Measurements from ENCODE around the gene ITPR3. TPM values are rescaled to one million over a fixed set of nuclear protein-coding genes. Genes with fewer than 3 reads are reported as not detected.

ITPR3 gene
- 10 to 100 TPM; 11.8 to 25.0 (median 19.6) TPM for total RNA-seq

- H3K4me1 ChIP-seq: peaks cover 0 to 50% (median 6%) of the 10 kb centered on the region in 3 donors
- peak; percentile 60 for ATAC-seq
Observed at GRCh38 chr6:33620856-33621710, at the start of gene ITPR3. TSS of gene ITPR3 (plus strand) at chr6:33621322. CDS start at chr6:33621603, 281 bp downstream.

GRCh38 chr6:33571637-33572316 lies 49.3 kb upstream of the ITPR3 start:
- H3K9me3 ChIP-seq: no peaks in the 10 kb centered on the region
- no peaks in the 10 kb centered on the region for H3K27me3 ChIP-seq
- no peak for TF ChIP-seq POLR2AphosphoS5 (IDR thresholded peaks at IDR 0.05)
- TF ChIP-seq POLR2A (IDR thresholded peaks at IDR 0.05): no peak
- TF ChIP-seq CTCF (IDR thresholded peaks at IDR 0.05): no peak
- TF ChIP-seq EP300 (IDR thresholded peaks at IDR 0.05): no peak
- peak overlapping the region; percentile 66 to 78 for H3K4me3 ChIP-seq
- H3K4me1 ChIP-seq: peaks cover 0 to 14% (median 4%) of the 10 kb centered on the region in 3 donors
- ATAC-seq: no peak
- peak overlapping the region; percentile 31 to 90 (median 88) for H3K27ac ChIP-seq
- H3K36me3 ChIP-seq: peaks cover 0 to 46% of the 10 kb centered on the region in 2 donors
- WGBS, 2 donors (ENCODE audit: low coverage in 1 of 2): 20 to 60% methylated on average over 1 to 5 of the region's 11 CpGs

More at GRCh38 chr6:33620856-33621710, at the start of gene ITPR3:
- TF ChIP-seq CTCF (IDR thresholded peaks at IDR 0.05): peak in 1 of 4 experiments; percentile 5
- no peak for TF ChIP-seq POLR2AphosphoS5 (IDR thresholded peaks at IDR 0.05)
- no peak for TF ChIP-seq POLR2A (IDR thresholded peaks at IDR 0.05)
- no peak for TF ChIP-seq EP300 (IDR thresholded peaks at IDR 0.05)
- peak within 1 kb of the TSS; percentile 36 to 90 (median 84) for H3K27ac ChIP-seq
- no peaks in the 10 kb centered on the region for H3K36me3 ChIP-seq
- peaks cover 51% of the 10 kb centered on the region for H3K27me3 ChIP-seq
- WGBS, 2 donors (ENCODE audit: low coverage in 1 of 2): no CpG with 5 or more reads among the region's 99 CpGs
- H3K4me3 ChIP-seq: peak within 1 kb of the TSS; percentile 28 to 68
- H3K9me3 ChIP-seq: no peaks in the 10 kb centered on the region

GRCh38 chr6:33575211-33575610 lies 45.9 kb upstream of the ITPR3 start:
- H3K9me3 ChIP-seq: no peaks in the 10 kb centered on the region
- no peaks in the 10 kb centered on the region for H3K27me3 ChIP-seq
- TF ChIP-seq POLR2AphosphoS5 (IDR thresholded peaks at IDR 0.05) (no peak), CTCF (IDR thresholded peaks at IDR 0.05) (no peak), EP300 (IDR thresholded peaks at IDR 0.05) (no peak), POLR2A (IDR thresholded peaks at IDR 0.05) (no peak)
- 90 to 100% methylated on average over 1 to 2 of the region's 8 CpGs for whole genome bisulfite sequencing, 2 donors (ENCODE audit: low coverage in 1 of 2)
- no peak overlapping the region for H3K4me3 ChIP-seq
- H3K27ac ChIP-seq: no peak overlapping the region
- peaks cover 0 to 60% of the 10 kb centered on the region in 2 donors for H3K36me3 ChIP-seq
- peaks cover 0 to 42% (median 21%) of the 10 kb centered on the region in 3 donors for H3K4me1 ChIP-seq
- ATAC-seq: no peak

GRCh38 chr6:33576668-33577067 lies 44.5 kb upstream of the ITPR3 start:
- Histone ChIP-seq H3K27ac (peak overlapping the region in 3 of 4 donors; percentile 38 to 87 (median 66)), H3K4me3 (no peak overlapping the region), H3K27me3 (no peaks in the 10 kb centered on the region), H3K36me3 (peaks cover 0 to 60% of the 10 kb centered on the region in 2 donors), H3K4me1 (peaks cover 0 to 38% (median 23%) of the 10 kb centered on the region in 3 donors), H3K9me3 (no peaks in the 10 kb centered on the region)
- TF ChIP-seq EP300 (IDR thresholded peaks at IDR 0.05) (no peak), CTCF (IDR thresholded peaks at IDR 0.05) (no peak), POLR2AphosphoS5 (IDR thresholded peaks at IDR 0.05) (no peak), POLR2A (IDR thresholded peaks at IDR 0.05) (no peak)
- no peak for ATAC-seq
- 94 to 100% methylated on average over 3 to 6 of the region's 11 CpGs for WGBS, 2 donors (ENCODE audit: low coverage in 1 of 2)
